ENCODE measurements around the gene GCLC. TPM values are rescaled to one million over a fixed set of nuclear protein-coding genes. Genes with fewer than 3 reads are reported as not detected.

The GCLC gene
- total and polyA plus RNA-seq, 2 donors from 2014 or later: 14.8 to 31.8 TPM

DNA sequence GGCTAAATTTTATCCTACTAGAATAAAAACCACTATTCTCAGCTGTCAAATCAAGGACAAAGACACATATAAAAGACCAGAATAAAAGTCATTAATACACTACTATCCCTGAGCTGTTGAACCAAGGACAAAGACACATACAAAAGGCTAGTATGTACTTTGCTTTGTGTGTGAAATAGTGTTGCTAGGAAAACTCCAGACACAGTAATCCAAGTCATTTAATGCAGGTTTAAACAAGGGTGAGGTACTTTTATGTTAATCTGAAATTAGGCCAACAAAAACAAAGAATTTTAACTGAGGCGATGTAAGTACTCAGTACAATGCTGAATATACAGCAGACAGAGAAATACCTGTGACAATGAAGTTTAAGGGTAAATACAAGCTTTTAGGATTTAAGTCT is 18.9 kb downstream of the GCLC start:
- TF ChIP-seq CTCF (IDR thresholded peaks at IDR 0.05; ENCODE audit: borderline replicate concordance, extremely low read depth, insufficient read depth): no peak
- Histone ChIP-seq H3K9ac (ENCODE audit: low read length in 3 of 3) (no peak overlapping the region), H3K4me3 (ENCODE audit: low read length in 3 of 3) (no peak overlapping the region), H3K27ac (ENCODE audit: low read depth in 2 of 2, low read length in 2 of 2) (no peak overlapping the region), H3K4me1 (ENCODE audit: control insufficient read depth in 2 of 3, insufficient read depth in 2 of 3, low read depth in 1 of 3, low read length in 3 of 3) (peaks cover 0 to 8% (median 3%) of the 10 kb centered on the region in 3 donors), H3K36me3 (ENCODE audit: control insufficient read depth in 2 of 3, insufficient read depth in 3 of 3, low read length in 3 of 3) (no peaks in the 10 kb centered on the region), H3K27me3 (ENCODE audit: control insufficient read depth, insufficient read depth, low read length) (no peaks in the 10 kb centered on the region), H3K9me3 (ENCODE audit: control insufficient read depth in 2 of 3, insufficient read depth in 1 of 3, low read length in 3 of 3) (no peaks in the 10 kb centered on the region)
- intact Hi-C loops (cut with DNase I): no loop called here
- FAIRE-seq (no peak), DNase-seq (no peak)

GRCh38 chr6:53524455-53524815 is 20.5 kb downstream of the GCLC start:
- no peak for FAIRE-seq
- Histone ChIP-seq H3K9me3 (ENCODE audit: control insufficient read depth in 2 of 3, insufficient read depth in 1 of 3, low read length in 3 of 3) (no peaks in the 10 kb centered on the region), H3K36me3 (ENCODE audit: control insufficient read depth in 2 of 3, insufficient read depth in 3 of 3, low read length in 3 of 3) (peaks cover 0 to 3% (median 0%) of the 10 kb centered on the region in 3 donors), H3K9ac (ENCODE audit: low read length in 3 of 3) (no peak overlapping the region), H3K4me3 (ENCODE audit: low read length in 3 of 3) (no peak overlapping the region), H3K27me3 (ENCODE audit: control insufficient read depth, insufficient read depth, low read length) (no peaks in the 10 kb centered on the region), H3K27ac (ENCODE audit: low read depth in 2 of 2, low read length in 2 of 2) (no peak overlapping the region), H3K4me1 (ENCODE audit: control insufficient read depth in 2 of 3, insufficient read depth in 2 of 3, low read depth in 1 of 3, low read length in 3 of 3) (peaks cover 0 to 6% (median 3%) of the 10 kb centered on the region in 3 donors)
- TF ChIP-seq CTCF (IDR thresholded peaks at IDR 0.05; ENCODE audit: borderline replicate concordance, extremely low read depth, insufficient read depth): no peak
- intact Hi-C loops (cut with DNase I): no loop called here
- DNase-seq: no peak

DNA sequence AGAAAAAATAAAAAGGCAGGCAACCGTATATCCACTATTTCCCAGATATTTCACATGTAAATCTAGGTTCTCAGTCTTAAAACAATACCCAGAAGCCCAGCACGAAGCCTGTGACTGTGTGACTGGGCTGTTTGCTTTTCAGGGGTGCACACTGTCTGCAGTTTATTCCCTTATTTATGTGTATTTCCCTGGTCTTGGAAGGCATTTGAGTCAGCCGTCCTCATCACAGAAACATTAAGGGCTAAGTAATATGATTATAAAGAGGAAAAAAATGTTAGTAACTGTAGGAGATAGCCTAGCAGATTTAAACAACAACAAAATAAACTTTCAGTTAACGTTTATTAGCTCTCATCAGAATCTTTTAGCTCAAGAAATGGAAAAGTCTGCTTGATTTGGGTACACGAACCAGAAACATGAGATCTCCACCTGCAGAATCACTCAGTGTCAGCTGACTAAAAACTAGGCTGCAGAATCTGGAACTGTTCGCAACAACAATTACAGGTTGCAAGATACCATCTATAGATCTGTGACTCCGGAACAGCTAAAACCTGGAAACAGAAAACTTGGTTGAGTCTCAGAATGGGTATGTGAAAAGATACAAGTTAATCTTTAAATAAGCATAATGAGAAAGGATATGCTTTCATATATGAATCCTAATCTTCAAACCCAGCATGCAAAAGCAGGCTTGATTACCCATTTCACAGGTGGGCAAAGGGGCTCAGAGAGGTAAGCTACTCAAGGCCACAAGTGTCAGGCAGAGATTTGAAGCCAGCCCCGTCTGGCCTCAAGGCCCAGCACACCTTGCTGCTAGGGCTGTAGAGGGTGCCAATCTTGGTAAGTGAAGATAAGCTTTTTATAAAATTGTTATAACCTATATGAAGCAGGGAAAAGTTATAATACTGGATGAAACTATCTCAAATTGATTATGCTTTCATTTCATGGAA is 21.1 kb downstream of the GCLC start:
- peak in 1 of 5 donors; percentile 11 for DNase-seq
- Histone ChIP-seq H3K4me1 (ENCODE audit: control insufficient read depth in 2 of 3, insufficient read depth in 2 of 3, low read depth in 1 of 3, low read length in 3 of 3) (peaks cover 0 to 6% (median 3%) of the 10 kb centered on the region in 3 donors), H3K9me3 (ENCODE audit: control insufficient read depth in 2 of 3, insufficient read depth in 1 of 3, low read length in 3 of 3) (no peaks in the 10 kb centered on the region), H3K27ac (ENCODE audit: low read depth in 2 of 2, low read length in 2 of 2) (peak overlapping the region in 1 of 2 donors; percentile 26), H3K9ac (ENCODE audit: low read length in 3 of 3) (no peak overlapping the region), H3K4me3 (ENCODE audit: low read length in 3 of 3) (no peak overlapping the region), H3K27me3 (ENCODE audit: control insufficient read depth, insufficient read depth, low read length) (no peaks in the 10 kb centered on the region), H3K36me3 (ENCODE audit: control insufficient read depth in 2 of 3, insufficient read depth in 3 of 3, low read length in 3 of 3) (peaks cover 0 to 3% (median 0%) of the 10 kb centered on the region in 3 donors)
- TF ChIP-seq CTCF (IDR thresholded peaks at IDR 0.05; ENCODE audit: borderline replicate concordance, extremely low read depth, insufficient read depth): no peak
- intact Hi-C loops (cut with DNase I): no loop called here
- no peak for FAIRE-seq
